RWPE2 (cell line): ENCODE data around the gene STAM.
A peak's percentile ranks its signal among the peaks of the same experiment; 100 is the strongest.

Source experiments
- ATAC-seq: fragments of 200-7000 bp; cut with Tn5 transposase; 3 replicates; pipeline ENCODE4 v1.9.1; 2021; ENCODE audit warnings: low read depth
- DNase-seq: peaks from one replicate; pipeline ENCODE4 v3.0.0-alpha.2; 2020; ENCODE audit warnings: low spot score
- H3K27ac ChIP-seq: fragments of 450-650 bp; 2 replicates; pipeline ENCODE4 v1.5.1; 2017; ENCODE audit warnings: mild to moderate bottlenecking; ENCODE audit not compliant: poor library complexity, severe bottlenecking
- H3K27me3 ChIP-seq: fragments of 250-450 bp; sonication (Bioruptor Pico); 2 replicates; pipeline ENCODE4 v1.5.1; 2021; ENCODE audit warnings: mild to moderate bottlenecking, moderate library complexity; ENCODE audit not compliant: insufficient read depth, poor library complexity, severe bottlenecking
- H3K36me3 ChIP-seq: fragments of 250-450 bp; sonication (Bioruptor Pico); 2 replicates; pipeline ENCODE4 v1.5.1; 2020; ENCODE audit warnings: low read depth, mild to moderate bottlenecking, moderate library complexity
- H3K4me1 ChIP-seq: fragments of 250-450 bp; sonication (Bioruptor Pico); 2 replicates; pipeline ENCODE4 v1.5.1; 2021; ENCODE audit warnings: mild to moderate bottlenecking, moderate library complexity; ENCODE audit not compliant: insufficient read depth, poor library complexity, severe bottlenecking
- H3K4me3 ChIP-seq: fragments of 250-450 bp; sonication (Bioruptor Pico); 2 replicates; pipeline ENCODE4 v1.5.1; 2021; ENCODE audit warnings: mild to moderate bottlenecking, moderate library complexity; ENCODE audit not compliant: severe bottlenecking
- H3K9me3 ChIP-seq: fragments of 250-450 bp; sonication (Bioruptor Pico); 2 replicates; pipeline ENCODE4 v1.5.1; 2021; ENCODE audit warnings: mild to moderate bottlenecking, moderate library complexity; ENCODE audit not compliant: severe bottlenecking
- CTCF ChIP-seq: fragments of 450-650 bp; IDR thresholded peaks from one replicate; pipeline ENCODE4 v1.5.1; 2017; ENCODE audit warnings: mild to moderate bottlenecking, moderate library complexity; ENCODE audit not compliant: poor library complexity, severe bottlenecking

The STAM gene

GRCh38 chr10:17669185-17669872 is 25.4 kb downstream of the STAM start:
- Histone ChIP-seq H3K4me3 (no peak overlapping the region), H3K27ac (no peak overlapping the region), H3K4me1 (peaks cover 51% of the 10 kb centered on the region), H3K27me3 (no peaks in the 10 kb centered on the region), H3K36me3 (peaks cover 7% of the 10 kb centered on the region), H3K9me3 (no peaks in the 10 kb centered on the region)
- DNase-seq (no peak), ATAC-seq (no peak)
- no peak for TF ChIP-seq CTCF

DNA sequence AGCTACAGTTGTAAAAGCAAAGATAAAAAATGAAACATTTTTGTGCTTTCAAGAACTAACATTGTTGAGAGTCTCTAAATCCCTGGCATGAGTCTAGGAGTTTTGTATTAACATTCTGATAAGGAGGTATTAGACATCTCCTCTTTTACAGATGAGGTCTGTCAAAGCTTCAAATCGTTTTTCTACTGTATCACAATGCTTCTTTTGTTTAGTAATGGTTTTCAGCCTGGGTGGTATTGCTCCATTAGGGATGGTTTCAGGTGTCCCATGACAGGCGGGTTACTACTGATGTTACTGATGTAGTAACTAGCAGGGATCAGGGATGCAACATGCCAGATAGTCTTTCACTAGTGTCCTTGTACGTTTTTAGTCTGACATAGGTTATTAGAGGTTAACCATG is 27.4 kb downstream of the STAM start:
- ATAC-seq = 0 out of 3 replicates have a peak, but pooled peaks have one; percentile 5
- H3K27me3 ChIP-seq = no peaks in the 10 kb centered on the region
- H3K27ac ChIP-seq = peak overlapping the region; percentile 80
- no peak overlapping the region for H3K4me3 ChIP-seq
- H3K4me1 ChIP-seq = peaks cover 50% of the 10 kb centered on the region
- TF ChIP-seq CTCF = no peak
- no peaks in the 10 kb centered on the region for H3K9me3 ChIP-seq
- no peak for DNase-seq
- peaks cover 3% of the 10 kb centered on the region; the same call in 1 of the 2 replicates for H3K36me3 ChIP-seq

- Histone ChIP-seq H3K4me3 (no peak overlapping the region), H3K27me3 (no peaks in the 10 kb centered on the region), H3K9me3 (no peaks in the 10 kb centered on the region), H3K36me3 (peaks cover 3% of the 10 kb centered on the region; the same call in 1 of the 2 replicates), H3K4me1 (peaks cover 50% of the 10 kb centered on the region), H3K27ac (peak overlapping the region; percentile 80)
- DNase-seq = peak; percentile 77
- no peak for TF ChIP-seq CTCF
- ATAC-seq = peak; percentile 99
These were observed 29.6 kb downstream of the STAM start for GRCh38 chr10:17673471-17674061.

DNA sequence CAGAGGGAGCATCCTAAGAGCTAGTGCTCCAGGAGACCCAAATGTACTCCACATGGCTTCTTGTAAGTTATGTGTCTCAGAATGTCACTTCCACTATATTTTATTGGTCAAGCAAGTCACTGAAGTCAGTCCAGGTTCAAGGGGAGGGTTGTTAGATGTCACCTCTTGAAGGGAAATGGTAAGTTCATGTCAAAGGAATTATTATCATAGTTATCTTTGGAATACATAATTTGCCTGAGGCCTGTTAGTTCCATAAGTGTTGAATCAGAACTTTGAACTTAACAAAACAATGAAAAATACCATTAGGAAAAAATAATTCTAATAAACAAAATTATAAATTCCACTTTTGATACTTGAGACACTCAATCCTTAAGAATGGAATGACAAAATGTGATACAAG is 30.6 kb downstream of the STAM start:
- Histone ChIP-seq H3K27ac (peak overlapping the region; percentile 80), H3K27me3 (no peaks in the 10 kb centered on the region), H3K36me3 (peaks cover 3% of the 10 kb centered on the region; the same call in 1 of the 2 replicates), H3K4me3 (no peak overlapping the region), H3K9me3 (no peaks in the 10 kb centered on the region), H3K4me1 (peaks cover 50% of the 10 kb centered on the region)
- ATAC-seq (no peak), DNase-seq (no peak)
- TF ChIP-seq CTCF = no peak

DNA sequence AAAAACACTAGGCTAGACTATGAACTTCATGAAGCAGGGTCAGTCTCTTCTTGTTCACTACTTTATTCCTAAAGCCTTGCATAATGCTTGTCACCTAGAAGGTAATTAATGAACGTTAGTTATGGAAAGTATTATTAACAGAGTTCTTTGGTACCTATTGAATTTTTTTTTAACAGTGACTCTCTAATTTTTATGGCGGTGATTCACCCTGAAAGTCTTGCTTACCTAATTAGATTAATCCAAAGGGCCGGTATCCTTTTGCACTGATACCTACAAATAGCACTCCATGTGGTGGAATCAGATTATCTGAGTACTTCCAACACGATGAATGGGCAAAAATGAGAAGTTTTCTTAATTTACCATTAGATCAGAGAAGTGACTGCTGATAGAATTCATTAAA is 31.7 kb downstream of the STAM start:
- no peak for ATAC-seq
- Histone ChIP-seq H3K9me3 (no peaks in the 10 kb centered on the region), H3K27me3 (no peaks in the 10 kb centered on the region), H3K27ac (no peak overlapping the region), H3K4me1 (peaks cover 49% of the 10 kb centered on the region), H3K36me3 (peaks cover 3% of the 10 kb centered on the region; the same call in 1 of the 2 replicates), H3K4me3 (no peak overlapping the region)
- DNase-seq = no peak
- peak; percentile 21 for TF ChIP-seq CTCF
